Right lobe of liver (tissue), 4 donors: Measurements from ENCODE around the gene SEC11A.
"Not testable (repeated sequence)": the region's sequence is repeated elsewhere in the genome, so short reads cannot be mapped to it uniquely, and the experiment has no call there.

ENCODE experiments used
- CTCF ChIP-seq, 4 donors: fragments of 200-600 bp in 3 of 4; fragments of 450-650 bp in 1 of 4; IDR thresholded peaks; one replicate each; pipeline versions ENCODE4 v1.5.1 to v1.8.0; 2016 to 2022; ENCODE audit warnings: antibody characterized with exemption in 4 of 4, mild to moderate bottlenecking in 2 of 4
- POLR2A ChIP-seq: fragments of 450-650 bp; IDR thresholded peaks from one replicate; pipeline ENCODE4 v1.6.1; 2017; ENCODE audit warnings: antibody characterized with exemption, mild to moderate bottlenecking
- donor health status: DM: no; HTN: no; CAD: no.
- donor health status: DM: no; HTN: no; CAD: no.
- donor health status: DM: no; HTN: yes; CAD: no.

GRCh38 chr15:84642640-84643039, 73.3 kb downstream of the SEC11A start:
- not testable (repeated sequence) for TF ChIP-seq CTCF (IDR thresholded peaks at IDR 0.05); POLR2A
